ENCODE data around the gene CASK.

- no peak for TF ChIP-seq CTCF (IDR thresholded peaks at IDR 0.05)
- no peak for TF ChIP-seq SP1 (CRISPR knock-in tag; conservative IDR thresholded peaks at IDR 0.05)
- no peak for TF ChIP-seq E2F4 (CRISPR knock-in tag; IDR thresholded peaks at IDR 0.05; ENCODE audit: borderline replicate concordance, low read depth)
- TF ChIP-seq FOXP4 (CRISPR knock-in tag; IDR thresholded peaks at IDR 0.05) = no peak
- no peak for TF ChIP-seq ERG (CRISPR knock-in tag; IDR thresholded peaks at IDR 0.05)
- no peak for TF ChIP-seq ZNF532 (CRISPR knock-in tag; IDR thresholded peaks at IDR 0.05; ENCODE audit: borderline replicate concordance)
- TF ChIP-seq USF2 (CRISPR knock-in tag; IDR thresholded peaks at IDR 0.05) = no peak
- no peak for TF ChIP-seq CREB1 (CRISPR knock-in tag; IDR thresholded peaks at IDR 0.05)
- TF ChIP-seq MAX (CRISPR knock-in tag; IDR thresholded peaks at IDR 0.05) = no peak
- TF ChIP-seq RELA (CRISPR knock-in tag; IDR thresholded peaks at IDR 0.05; ENCODE audit: borderline replicate concordance) = no peak
- TF ChIP-seq ZNF263 (CRISPR knock-in tag; IDR thresholded peaks at IDR 0.05; ENCODE audit: low read depth) = no peak
- TF ChIP-seq ZMAT4 (CRISPR knock-in tag; IDR thresholded peaks at IDR 0.05) = no peak
- TF ChIP-seq ELF4 (CRISPR knock-in tag; IDR thresholded peaks at IDR 0.05; ENCODE audit: low read depth) = no peak
Measured at GRCh38 chrX:41502004-41502403, 421.4 kb downstream of the CASK start.

All from WTC11 (cell line).